ENCODE data around the gene PLXNA1. TPM values are rescaled to one million over a fixed set of nuclear protein-coding genes. Genes with fewer than 3 reads are reported as not detected.

PLXNA1 gene
- total and polyA plus RNA-seq, 2 of the 8 experiments (the other 6 are each of a cell fraction or from before 2014, with no cell fraction given), result 47.5 to 54.9 TPM

DNA sequence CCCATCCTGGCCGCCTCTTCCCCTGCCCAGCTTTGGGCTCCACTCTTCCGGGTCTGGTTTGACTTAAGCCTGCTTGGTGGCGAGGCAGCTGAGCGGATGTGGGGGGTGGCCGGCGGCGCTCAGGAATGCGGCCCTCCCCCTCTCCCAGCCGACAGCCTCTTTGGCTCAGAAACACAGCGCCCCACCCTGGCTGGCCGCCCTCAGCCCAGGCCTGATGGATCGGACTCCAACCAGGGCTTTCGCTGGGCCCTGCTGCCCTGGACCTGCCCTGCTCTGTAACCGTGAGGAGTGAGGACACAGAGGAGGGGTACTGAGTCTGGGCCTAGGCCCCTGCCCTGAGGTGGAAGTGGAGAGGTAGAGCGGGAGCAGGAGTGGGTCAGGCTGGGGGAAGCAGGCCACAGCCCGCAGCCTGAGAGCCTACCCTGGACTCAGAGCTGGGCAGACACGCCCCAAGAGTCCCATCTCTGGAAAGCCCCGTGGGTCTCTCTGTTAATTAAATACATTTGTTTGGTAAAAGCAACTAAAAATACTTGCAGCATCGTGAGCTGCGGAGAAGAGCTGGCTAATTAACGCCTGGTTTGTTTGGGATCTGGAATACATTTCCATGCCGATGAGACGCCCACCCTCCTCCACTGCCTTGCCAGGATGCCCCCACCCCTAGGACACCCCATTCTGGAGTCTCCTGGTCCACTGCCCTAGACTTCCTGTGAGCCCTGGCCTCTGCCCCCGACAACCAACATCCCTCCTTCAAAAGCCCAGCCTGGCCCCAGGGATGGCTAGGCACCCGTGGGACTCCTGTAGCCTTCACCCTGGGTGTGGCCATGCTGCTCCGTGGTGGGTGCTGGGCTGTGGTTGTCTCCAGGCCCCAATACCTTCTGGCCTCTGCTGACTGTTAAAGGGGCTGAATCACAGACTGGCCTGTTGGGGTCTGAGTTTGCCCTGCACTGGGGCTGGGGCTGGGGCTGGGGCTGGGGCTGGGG lies 19.6 kb downstream of the PLXNA1 start:
- WGBS, 2 experiments (ENCODE audit: extremely low coverage in 1 of 2, insufficient coverage in 1 of 2, insufficient read length in 1 of 2, insufficient replicate concordance in 2 of 2, low coverage in 1 of 2, low lambda C conversion rate in 2 of 2, missing lambda C conversion rate in 1 of 2), result 53% methylated on average over 23 of the region's 26 CpGs; no CpG with 5 or more reads in 1 of the 2 experiments
- Histone ChIP-seq H4K5ac (ENCODE audit: insufficient read length, low read depth, low read length) (peak overlapping the region; percentile 68), H3K4me2 (ENCODE audit: insufficient read depth in 1 of 2, low read depth in 2 of 2, low read length in 2 of 2) (peak overlapping the region; percentile 18 to 55; a peak in 2 of 4 replicates), H3K23ac (ENCODE audit: insufficient read length) (no peak overlapping the region), H2BK20ac (ENCODE audit: low read length) (no peak overlapping the region), H2BK120ac (replicated peaks; ENCODE audit: low read depth, low read length) (peak overlapping the region; percentile 77), H3K79me1 (ENCODE audit: low read depth, low read length) (peaks cover 15% of the 10 kb centered on the region), H3K9ac (replicated peaks in 1 of 4; ENCODE audit: extremely low read depth in 1 of 4, low read depth in 3 of 4, low read length in 3 of 4) (no peak overlapping the region), H3K23me2 (ENCODE audit: low read depth, low read length) (no peaks in the 10 kb centered on the region), H3K4ac (replicated peaks; ENCODE audit: insufficient read length, low read depth, low read length) (peak overlapping the region; percentile 82), H2AK5ac (ENCODE audit: low read depth, low read length) (no peak overlapping the region), H3K18ac (ENCODE audit: extremely low read depth, low read length) (peak overlapping the region; percentile 92), H2BK12ac (ENCODE audit: low read depth, low read length) (peak overlapping the region; percentile 90; the same call in 1 of the 2 replicates), H3K4me3 (ENCODE audit: extremely low read depth in 1 of 4, insufficient read depth in 2 of 4, low read depth in 3 of 4, low read length in 4 of 4) (no peak overlapping the region), H3K27ac (ENCODE audit: low read depth, low read length) (0 out of 2 replicates have a peak overlapping the region, but pooled peaks have one; percentile 58), H2AFZ (ENCODE audit: low read length) (no peak overlapping the region), H3K27me3 (replicated peaks in 1 of 4; ENCODE audit: control insufficient read depth in 3 of 4, extremely low read depth in 1 of 4, insufficient read depth in 3 of 4, low read length in 3 of 4) (no peaks in the 10 kb centered on the region), H3K9me3 (ENCODE audit: insufficient read depth in 2 of 2, low read depth in 1 of 2, low read length in 1 of 2) (no peaks in the 10 kb centered on the region), H3K36me3 (ENCODE audit: control insufficient read depth in 2 of 4, insufficient read depth in 4 of 4, low read length in 3 of 4) (peaks cover 0 to 3% (median under 1%) of the 10 kb centered on the region in 4 experiments; a peak in 2 of 8 replicates), H3K79me2 (ENCODE audit: control insufficient read depth in 1 of 2, insufficient read depth in 2 of 2, low read length in 2 of 2) (peaks cover 0 to 25% of the 10 kb centered on the region in 2 experiments; a peak in 2 of 4 replicates), H2BK15ac (ENCODE audit: low read length) (peak overlapping the region; percentile 98; the same call in 1 of the 2 replicates), H3K56ac (replicated peaks; ENCODE audit: insufficient read length, low read depth, low read length) (no peak overlapping the region), H2BK5ac (ENCODE audit: low read depth, low read length) (peak overlapping the region; percentile 93; the same call in 1 of the 2 replicates), H3K4me1 (replicated peaks in 1 of 4; ENCODE audit: control insufficient read depth in 3 of 4, insufficient read depth in 4 of 4, low read length in 3 of 4) (peaks cover 0 to 20% (median 14%) of the 10 kb centered on the region in 4 experiments; a peak in 6 of 7 replicates), H4K20me1 (replicated peaks in 1 of 2; ENCODE audit: control insufficient read depth in 1 of 2, insufficient read depth in 2 of 2, low read length in 2 of 2) (peaks cover 7 to 31% of the 10 kb centered on the region in 2 experiments), H3K14ac (ENCODE audit: insufficient read length) (no peak overlapping the region), H4K8ac (ENCODE audit: extremely low read depth, insufficient read depth, low read length) (peak overlapping the region; percentile 36; the same call in 1 of the 2 replicates), H4K91ac (replicated peaks; ENCODE audit: insufficient read length, low read length) (peak overlapping the region; percentile 85)
- DNase-seq (ENCODE audit: low read depth in 1 of 2, low spot score in 2 of 2) (peak; percentile 58 to 90), FAIRE-seq (no peak)
- ChIA-PET POLR2A (ENCODE audit: partially characterized antibody) (interaction anchor here (0.7 to 1.1 kb wide), 2 partner anchors 9 to 76 kb away, joined by 3 to 4 read pairs; no protein-coding TSS in a partner anchor), CTCF (ENCODE audit: partially characterized antibody) (interaction anchor here (0.6 to 2.3 kb wide), 24 partner anchors 8 to 455 kb away, joined by 3 to 11 read pairs (median 3); no protein-coding TSS in a partner anchor)
- TF ChIP-seq TCF12 (IDR thresholded peaks at IDR 0.05; ENCODE audit: low read depth, low read length), result 0 out of 2 replicates have a peak, but pooled peaks have one; percentile 68
- TF ChIP-seq CTCF (IDR thresholded peaks at IDR 0.05; ENCODE audit: control extremely low read depth in 1 of 3, insufficient read depth in 1 of 3, low read depth in 1 of 3, low read length in 3 of 3), result peak in 2 of 3 experiments; percentile 78 to 84; a peak in 3 of 4 replicates
- peak; percentile 59; the same call in 1 of the 2 replicates for TF ChIP-seq EGR1 (IDR thresholded peaks at IDR 0.05; ENCODE audit: borderline replicate concordance, low read depth, low read length)
- TF ChIP-seq CEBPB (IDR thresholded peaks at IDR 0.05; ENCODE audit: low read depth, low read length), result no peak
- no peak for TF ChIP-seq CTBP2 (IDR thresholded peaks at IDR 0.05; ENCODE audit: borderline replicate concordance, insufficient read depth, insufficient read length, low read length)
- no peak for TF ChIP-seq SP4 (IDR thresholded peaks at IDR 0.05; ENCODE audit: low read length)
- TF ChIP-seq KDM1A (IDR thresholded peaks at IDR 0.05; ENCODE audit: borderline replicate concordance, low read length), result no peak

Data from H1 (cell line).